ENCODE measurements around the gene EHMT2.
"Not testable (repeated sequence)": the region's sequence is repeated elsewhere in the genome, so short reads cannot be mapped to it uniquely, and the experiment has no call there.

The EHMT2 gene

DNA sequence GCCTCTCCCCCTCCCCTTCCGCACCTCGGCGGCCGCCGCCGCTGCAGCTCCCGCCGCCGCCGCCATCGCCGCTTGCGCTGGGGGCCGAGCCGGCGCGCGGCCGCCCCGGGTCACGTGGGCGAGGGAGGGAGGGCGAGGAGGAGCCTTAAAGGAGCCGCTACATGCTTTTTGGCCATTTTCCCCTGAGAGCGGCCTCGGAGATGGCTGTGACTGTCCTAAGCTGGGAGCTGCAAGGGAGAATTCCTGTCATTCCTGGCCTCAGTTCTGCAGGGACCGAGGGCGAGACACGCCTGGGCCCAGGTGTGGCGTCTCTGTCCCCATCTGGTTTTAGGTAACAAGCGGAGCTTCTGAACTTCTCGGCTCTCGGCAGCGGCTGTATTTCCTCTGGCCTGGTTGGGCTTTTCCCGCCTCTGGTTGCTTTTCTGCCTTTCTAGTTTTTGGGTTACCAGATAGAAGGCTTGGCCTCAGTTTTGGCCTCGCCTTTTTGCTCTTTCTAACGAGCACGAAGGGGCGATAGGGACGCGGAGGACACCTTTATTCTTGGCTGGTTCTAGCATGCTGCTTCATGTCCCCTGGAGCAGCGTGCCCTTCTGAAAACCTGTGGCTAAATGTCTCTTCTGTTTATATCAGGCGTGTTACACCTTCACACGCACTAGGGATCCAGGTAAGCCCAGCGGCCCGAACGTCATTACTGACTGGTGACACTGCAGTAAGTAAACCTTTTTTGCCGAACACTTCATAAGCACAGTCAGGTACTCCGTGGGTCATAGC lies at the start of gene EHMT2:
Gene EHMT2, minus strand, starts transcription at position 87 of the 771 bp plus-strand sequence. Its CDS starts 21 bp downstream, at position 66.
- peak; percentile 78 to 84 for DNase-seq

DNA sequence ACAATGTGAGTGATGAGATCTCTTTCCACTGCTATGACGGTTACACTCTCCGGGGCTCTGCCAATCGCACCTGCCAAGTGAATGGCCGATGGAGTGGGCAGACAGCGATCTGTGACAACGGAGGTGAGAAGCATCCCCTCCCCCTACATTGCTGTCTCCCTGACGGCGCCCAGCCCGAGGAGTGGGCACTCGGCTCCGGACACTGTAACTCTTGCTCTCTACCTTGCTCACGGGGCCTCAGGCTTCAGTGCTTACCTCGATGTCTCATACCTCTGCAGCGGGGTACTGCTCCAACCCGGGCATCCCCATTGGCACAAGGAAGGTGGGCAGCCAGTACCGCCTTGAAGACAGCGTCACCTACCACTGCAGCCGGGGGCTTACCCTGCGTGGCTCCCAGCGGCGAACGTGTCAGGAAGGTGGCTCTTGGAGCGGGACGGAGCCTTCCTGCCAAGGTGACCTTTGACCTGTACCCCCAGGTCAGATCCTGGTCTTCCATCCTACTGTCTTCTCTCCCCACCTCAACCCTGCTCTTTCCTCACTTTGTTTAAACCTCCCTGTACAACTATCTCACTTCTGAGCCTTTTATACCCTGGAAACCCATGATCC lies 49.7 kb upstream of the EHMT2 start:
- DNase-seq: no peak

DNA sequence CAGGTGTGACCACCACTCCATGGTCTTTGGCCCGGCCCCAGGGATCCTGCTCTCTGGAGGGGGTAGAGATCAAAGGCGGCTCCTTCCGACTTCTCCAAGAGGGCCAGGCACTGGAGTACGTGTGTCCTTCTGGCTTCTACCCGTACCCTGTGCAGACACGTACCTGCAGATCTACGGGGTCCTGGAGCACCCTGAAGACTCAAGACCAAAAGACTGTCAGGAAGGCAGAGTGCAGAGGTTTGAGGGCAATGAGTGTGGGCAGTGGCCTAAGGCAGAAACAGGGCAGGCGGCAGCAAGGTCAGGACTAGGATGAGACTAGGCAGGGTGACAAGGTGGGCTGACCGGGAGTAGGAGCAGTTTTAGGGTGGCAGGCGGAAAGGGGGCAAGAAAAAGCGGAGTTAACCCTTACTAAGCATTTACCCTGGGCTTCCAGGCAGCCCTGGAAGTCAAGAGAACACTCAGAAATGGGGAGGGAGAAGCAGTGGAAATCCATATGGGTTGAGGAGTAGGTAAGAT lies 48.9 kb upstream of the EHMT2 start:
- DNase-seq: no peak

DNA sequence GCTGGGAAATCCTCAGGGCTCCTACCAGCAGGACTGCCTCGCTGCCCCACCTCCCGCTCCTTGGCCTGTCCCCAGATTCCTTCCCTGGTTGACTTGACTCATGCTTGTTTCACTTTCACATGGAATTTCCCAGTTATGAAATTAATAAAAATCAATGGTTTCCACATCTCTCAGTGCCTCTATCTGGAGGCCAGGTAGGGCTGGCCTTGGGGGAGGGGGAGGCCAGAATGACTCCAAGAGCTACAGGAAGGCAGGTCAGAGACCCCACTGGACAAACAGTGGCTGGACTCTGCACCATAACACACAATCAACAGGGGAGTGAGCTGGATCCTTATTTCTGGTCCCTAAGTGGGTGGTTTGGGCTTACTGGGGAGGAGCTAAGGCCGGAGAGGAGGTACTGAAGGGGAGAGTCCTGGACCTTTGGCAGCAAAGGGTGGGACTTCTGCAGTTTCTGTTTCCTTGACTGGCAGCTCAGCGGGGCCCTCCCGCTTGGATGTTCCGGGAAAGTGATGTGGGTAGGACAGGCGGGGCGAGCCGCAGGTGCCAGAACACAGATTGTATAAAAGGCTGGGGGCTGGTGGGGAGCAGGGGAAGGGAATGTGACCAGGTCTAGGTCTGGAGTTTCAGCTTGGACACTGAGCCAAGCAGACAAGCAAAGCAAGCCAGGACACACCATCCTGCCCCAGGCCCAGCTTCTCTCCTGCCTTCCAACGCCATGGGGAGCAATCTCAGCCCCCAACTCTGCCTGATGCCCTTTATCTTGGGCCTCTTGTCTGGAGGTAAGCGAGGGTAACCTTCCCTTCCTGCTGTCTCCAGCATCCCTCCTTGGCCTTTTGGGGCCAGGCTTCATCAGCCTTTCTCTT lies 48.2 kb upstream of the EHMT2 start, which contains the start of gene CFB:
Gene CFB, plus strand, starts transcription at position 589 of the 863 bp plus-strand sequence. Its CDS starts 127 bp downstream, at position 716.
- no peak for DNase-seq

DNA sequence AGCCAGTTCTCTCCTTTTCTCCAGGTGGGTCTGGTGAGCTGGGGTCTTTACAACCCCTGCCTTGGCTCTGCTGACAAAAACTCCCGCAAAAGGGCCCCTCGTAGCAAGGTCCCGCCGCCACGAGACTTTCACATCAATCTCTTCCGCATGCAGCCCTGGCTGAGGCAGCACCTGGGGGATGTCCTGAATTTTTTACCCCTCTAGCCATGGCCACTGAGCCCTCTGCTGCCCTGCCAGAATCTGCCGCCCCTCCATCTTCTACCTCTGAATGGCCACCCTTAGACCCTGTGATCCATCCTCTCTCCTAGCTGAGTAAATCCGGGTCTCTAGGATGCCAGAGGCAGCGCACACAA lies 47.6 kb upstream of the EHMT2 start:
- DNase-seq: no peak

DNA sequence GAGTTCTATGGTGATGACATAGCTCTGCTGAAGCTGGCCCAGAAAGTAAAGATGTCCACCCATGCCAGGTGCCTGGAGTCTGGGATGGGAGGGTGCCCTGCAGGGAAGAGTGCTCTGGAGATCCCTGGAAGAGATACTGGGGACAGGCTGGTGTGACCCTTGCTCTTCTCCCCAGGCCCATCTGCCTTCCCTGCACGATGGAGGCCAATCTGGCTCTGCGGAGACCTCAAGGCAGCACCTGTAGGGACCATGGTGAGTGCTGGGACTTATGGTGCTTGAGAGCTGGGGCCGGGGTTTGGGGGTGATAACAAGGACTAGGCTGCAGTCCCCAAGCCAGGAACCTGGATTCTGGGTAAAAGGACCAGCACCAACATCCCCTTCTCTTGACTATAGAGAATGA lies 46.2 kb upstream of the EHMT2 start:
- no peak for DNase-seq

DNA sequence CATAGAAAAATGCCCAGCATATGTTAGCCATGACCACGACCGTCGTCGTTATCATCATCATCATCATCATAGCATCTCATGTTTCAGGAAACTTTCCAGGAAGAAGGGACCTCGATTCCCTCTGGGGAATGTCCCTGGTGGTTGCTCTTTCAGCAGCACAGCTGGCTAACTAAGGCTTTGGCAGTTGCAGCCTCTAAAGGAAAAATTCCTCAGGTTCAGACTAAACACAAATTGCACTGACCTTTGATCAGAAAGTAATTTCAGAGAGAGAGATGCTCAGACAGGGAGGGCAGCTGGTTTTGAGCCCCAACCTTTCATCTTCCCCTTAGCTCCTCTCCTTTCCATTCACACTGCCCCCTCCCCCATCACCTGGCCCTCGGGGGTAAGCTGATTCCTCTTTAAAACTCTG lies 42.8 kb upstream of the EHMT2 start:
- no peak for DNase-seq

DNA sequence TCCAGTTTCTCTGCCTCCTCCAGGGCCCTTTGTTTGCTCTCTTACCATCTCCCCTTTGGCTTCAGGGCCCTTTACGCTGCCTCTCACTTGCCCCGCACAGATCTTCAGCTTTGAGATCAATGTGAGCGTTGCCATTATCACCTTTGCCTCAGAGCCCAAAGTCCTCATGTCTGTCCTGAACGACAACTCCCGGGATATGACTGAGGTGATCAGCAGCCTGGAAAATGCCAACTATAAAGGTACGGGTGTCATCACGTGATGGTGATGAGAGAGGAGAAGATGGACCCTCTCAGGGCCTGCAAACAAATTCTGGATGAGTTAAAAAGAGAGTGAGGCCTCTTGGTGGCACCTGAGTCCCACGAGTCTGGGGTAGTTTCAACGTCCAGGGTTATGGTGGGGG lies 38.3 kb upstream of the EHMT2 start:
- DNase-seq: no peak

DNA sequence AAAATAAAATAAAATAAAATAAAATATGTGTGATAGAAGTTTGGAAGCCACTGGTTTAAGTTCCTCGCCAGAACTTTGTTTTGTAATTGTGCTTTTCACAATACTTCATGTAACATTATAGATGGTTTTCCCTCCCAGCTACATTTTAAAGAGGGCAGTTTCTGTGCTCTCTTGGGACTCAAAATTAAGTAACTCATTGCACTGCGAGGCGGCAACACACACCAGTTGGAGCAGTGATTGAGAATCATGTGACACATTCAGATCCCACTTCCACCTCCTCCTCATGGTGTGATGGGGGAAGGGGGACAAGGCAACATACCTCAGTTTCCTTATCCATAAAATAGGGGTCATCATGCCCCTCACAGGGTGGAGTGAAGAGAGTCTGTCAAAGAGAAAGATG lies 37.5 kb upstream of the EHMT2 start:
- DNase-seq: no peak

DNA sequence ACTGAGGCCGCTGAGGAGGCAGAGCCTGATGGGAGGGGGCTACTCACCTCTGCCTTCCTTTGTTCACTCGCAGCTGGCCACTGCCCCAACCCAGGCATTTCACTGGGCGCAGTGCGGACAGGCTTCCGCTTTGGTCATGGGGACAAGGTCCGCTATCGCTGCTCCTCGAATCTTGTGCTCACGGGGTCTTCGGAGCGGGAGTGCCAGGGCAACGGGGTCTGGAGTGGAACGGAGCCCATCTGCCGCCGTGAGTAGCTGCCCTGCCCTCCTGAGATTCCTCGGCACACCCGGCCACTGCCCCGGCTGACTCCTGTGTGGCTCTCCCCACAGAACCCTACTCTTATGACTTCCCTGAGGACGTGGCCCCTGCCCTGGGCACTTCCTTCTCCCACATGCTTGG lies 36.0 kb upstream of the EHMT2 start:
- DNase-seq: no peak

DNA sequence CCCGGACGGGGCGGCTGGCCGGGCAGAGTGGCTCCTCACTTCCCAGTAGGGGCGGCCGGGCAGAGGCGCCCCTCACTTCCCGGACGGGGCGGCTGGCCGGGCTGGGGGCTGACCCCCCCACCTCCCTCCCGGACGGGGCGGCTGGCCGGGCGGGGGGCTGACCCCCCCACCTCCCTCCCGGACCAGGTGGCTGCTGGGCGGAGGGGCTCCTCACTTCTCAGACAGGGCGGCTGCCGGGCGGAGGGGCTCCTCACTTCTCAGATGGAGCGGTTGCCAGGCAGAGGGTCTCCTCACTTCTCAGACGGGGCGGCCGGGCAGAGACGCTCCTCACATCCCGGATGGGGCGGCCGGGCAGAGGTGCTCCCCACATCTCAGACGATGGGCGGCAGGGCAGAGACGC lies 34.6 kb upstream of the EHMT2 start:
- DNase-seq: not testable (repeated sequence)

DNA sequence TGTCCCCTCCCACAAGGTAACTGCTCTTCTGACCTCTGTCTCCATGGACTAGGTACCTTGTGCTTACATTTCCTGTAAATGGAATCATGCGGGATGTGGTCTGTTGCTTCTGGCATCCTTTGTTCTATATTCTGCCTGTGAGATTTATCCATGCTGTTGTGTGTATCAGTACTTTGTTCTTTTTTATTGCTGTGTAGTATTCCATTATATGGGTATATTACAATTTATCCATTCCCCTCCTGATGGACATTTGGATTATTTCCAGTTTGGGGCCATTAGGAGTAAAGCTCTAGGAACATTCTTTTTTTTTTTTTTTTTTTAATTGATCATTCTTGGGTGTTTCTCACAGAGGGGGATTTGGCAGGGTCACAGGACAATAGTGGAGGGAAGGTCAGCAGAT lies 33.5 kb upstream of the EHMT2 start:
- no peak for DNase-seq

DNA sequence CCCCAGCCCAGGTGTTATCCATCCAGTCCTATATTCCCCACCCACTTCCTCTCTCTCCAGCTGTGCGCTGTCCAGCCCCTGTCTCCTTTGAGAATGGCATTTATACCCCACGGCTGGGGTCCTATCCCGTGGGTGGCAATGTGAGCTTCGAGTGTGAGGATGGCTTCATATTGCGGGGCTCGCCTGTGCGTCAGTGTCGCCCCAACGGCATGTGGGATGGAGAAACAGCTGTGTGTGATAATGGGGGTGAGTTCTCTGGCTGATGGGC lies 31.1 kb upstream of the EHMT2 start:
- DNase-seq: no peak

DNA sequence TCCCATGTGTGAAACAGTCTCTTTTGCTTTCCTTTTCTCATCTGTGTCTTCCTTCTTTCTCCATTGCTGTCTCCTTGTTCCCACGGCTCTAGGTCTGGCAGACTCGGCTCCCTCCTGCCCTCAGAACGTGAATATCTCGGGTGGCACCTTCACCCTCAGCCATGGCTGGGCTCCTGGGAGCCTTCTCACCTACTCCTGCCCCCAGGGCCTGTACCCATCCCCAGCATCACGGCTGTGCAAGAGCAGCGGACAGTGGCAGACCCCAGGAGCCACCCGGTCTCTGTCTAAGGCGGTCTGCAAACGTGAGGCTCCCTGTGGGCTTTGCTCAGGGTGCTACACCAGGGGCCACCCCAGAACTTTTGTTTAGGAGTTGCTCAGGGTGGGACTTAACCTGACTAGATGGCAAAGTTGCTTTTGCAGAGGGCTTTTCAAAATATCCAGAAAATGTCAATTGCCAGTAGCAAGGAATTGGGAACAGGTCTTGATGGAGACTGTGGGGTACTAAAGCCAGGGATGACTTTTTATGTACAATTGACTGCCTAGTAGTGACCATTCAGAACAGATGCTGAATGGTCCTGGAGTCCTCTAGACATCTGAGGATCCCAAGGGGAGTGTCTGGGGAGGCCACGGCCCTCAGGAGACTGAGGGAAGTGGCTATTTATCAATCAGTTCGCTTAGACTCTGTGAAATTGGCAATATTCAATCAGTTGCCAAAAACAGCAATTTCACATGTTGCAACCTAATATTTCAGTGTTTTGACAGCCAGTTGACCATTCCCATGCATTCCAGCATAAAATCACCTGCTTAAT lies 30.6 kb upstream of the EHMT2 start:
- DNase-seq: no peak

DNA sequence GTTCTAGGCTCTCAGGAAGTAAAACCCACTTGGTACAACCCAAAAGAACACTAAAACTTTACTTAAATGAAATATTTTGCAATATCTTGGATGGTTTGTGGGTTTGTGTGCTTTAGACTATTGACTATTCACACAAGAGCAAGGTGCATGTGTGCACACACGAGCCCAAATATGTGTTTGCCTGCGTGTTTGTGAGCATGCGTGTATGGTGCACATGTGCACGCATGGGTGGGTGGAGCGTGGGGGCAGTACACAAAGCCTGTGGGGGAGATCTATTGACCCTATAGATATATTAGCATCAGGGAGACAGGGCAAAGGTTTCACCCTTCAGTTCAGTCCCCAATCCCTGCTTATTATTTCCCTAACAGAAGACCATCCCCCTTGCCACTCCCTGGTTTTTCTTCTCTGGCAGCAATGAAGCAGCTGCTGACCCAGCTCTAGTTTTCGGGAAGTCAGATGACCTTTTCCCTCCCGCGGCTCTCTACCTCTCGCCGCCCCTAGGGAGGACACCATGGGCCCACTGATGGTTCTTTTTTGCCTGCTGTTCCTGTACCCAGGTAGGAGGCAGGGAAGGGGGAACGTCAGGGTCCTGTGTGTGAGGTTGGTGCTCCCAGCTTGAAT lies 29.9 kb upstream of the EHMT2 start, which contains the start of gene C2:
Gene C2, plus strand, starts transcription at position 476 of the 621 bp plus-strand sequence. Its CDS starts 36 bp downstream, at position 512.
- no peak for DNase-seq

DNA sequence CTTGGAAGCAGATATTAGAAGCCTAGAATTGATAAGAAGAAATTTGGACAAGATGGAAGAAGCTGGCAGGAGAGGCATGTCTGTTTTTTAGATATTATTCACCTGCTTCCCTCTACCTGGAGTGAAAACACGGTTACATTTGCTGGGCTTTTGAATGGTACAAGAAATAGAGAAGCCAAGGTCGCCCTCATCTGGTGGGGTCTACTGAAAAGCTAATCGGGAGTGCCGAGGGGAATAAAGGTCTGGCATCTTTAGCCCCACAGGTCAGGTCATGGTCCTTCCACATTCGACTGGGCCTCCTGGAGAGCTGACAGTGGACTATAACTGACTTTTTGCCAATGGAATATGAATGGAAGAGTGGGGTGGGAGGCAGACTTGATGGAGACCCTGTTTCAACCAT lies 25.4 kb upstream of the EHMT2 start:
- no peak for DNase-seq

DNA sequence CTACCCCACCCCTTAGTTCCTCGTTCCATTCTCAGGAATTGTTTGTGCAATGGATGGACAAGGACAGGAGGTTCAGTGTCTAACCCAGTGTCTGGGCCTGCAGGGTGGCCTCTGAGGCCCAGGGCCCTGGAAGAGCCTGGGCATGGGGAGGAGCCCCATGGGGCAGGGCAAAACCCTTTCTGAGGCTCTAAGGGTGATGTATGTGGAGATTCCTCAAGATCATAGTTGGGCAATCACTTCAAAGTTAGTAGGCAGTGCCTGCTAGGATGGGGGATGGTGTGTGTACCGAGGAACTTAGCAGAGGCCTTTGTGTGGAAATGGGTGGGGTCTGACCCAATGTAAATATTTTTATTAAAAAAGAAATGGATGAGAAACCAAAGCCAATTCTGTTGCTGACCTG lies 23.3 kb upstream of the EHMT2 start:
- no peak for DNase-seq

DNA sequence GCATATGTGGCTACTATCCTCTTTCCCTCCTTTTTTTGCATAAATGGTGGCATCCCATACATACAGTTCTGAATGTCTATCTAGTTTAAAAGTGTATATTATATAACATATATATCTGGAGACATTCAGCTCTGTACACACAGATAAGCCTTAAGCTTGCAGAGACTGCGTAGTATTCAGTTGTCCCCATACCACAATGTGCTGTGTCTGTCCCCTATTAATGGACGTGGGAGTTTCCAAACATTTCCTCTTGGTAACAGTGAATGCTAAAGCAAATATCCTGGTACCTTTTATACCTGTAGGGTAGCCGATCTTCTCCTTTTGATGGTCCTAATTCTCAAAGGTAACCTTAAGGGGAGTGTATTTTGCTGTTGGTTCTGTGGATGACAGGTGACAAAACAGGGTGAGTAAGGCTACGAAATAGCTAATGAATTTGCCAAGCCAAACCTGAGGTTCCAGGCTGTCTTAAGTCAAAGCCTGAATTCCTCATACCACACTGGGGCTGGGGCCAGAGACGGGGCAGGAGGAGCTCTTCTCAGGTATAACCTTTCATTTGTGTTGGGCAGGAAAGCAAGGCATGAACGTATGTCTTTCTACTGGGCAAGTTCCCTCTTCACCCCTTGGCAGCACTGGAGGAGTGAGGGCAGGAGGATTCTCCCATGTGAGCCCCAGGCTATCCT lies 22.3 kb upstream of the EHMT2 start:
- no peak for DNase-seq

DNA sequence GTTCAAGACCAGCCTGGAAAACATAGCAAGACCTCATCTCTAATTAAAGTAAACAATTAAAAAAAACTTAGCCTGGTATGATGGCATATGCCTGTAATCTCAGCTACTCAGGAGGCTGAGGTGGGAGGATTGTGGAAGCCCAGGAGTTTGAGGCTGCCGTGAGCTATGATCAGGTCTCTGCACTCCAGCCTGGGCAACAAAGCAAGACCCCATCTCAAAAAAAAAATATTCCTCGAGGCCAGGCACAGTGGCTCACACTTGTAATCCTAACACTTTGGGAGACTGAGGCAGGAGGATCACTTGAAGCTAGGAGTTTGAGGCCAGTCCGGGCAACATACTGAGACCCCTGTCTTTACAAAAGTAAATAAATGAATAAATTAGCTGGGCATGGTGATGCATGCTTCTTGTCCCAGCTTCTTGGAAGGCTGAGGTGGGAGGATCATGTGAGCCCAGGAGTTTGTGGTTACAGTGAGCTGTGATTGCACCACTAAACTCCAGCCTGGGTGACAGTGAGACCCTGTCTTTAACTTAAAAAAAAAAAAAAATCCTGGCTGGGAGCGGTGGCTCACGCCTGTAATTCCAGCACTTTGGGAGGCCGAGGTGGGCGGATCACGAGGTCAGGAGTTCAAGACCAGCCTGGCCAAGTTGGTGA lies 20.7 kb upstream of the EHMT2 start:
- DNase-seq: no peak

DNA sequence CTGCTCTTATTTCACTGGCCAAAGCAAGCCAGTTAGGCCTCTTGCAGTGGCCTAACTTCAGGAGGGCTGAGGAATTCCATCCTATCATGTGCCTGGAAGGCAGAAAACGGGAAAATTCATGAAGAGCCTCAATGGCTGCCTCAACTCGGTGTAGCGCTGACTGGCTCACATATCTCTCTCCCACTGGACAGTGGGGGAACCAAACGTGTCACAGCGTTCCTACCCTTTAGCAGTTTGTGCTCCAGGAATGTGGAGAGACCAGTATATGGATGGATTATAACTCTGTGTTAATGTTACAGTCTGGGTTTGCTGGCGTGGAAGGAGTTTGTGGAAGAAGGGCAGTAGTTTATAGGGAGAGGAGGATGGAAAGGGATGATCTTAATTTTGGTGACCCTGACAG lies 18.3 kb upstream of the EHMT2 start:
- no peak for DNase-seq

DNA sequence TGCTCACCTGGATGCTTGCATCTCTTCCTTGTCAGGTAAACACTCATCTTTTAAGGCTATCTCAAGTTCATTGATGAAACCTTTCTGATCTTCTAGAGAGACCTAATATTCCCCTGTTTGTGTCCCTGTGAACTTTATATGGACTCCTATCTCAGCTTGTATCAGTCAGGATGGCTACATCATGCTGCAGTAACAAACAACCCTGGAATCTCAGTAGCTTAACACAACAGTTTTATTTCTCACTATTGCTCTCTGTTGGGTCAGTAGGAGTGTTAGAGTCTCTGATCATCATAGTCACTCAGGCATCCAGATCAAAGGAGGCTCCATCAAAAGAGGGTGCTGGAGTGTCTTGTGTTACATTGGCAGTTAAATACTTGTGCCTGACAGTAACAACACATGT lies 17.9 kb upstream of the EHMT2 start:
- DNase-seq: no peak
